GM21423 (cell line): ENCODE measurements around the gene TLE6.
"Not testable (repeated sequence)": the region's sequence is repeated elsewhere in the genome, so short reads cannot be mapped to it uniquely, and the experiment has no call there.

Experiments
- ATAC-seq: cut with Tn5 transposase; IDR thresholded peaks from one replicate; pipeline ENCODE4 v1.9.1; 2021; ENCODE audit warnings: mild to moderate bottlenecking, moderate library complexity; ENCODE audit not compliant: unreplicated experiment

Gene TLE6

GRCh38 chr19:2977001-2977745 lies at the start of gene TLE6:
TLE6 (plus strand) TSS chr19:2977564; CDS start chr19:2978234, 670 bp downstream.
- ATAC-seq = peak; percentile 93

DNA sequence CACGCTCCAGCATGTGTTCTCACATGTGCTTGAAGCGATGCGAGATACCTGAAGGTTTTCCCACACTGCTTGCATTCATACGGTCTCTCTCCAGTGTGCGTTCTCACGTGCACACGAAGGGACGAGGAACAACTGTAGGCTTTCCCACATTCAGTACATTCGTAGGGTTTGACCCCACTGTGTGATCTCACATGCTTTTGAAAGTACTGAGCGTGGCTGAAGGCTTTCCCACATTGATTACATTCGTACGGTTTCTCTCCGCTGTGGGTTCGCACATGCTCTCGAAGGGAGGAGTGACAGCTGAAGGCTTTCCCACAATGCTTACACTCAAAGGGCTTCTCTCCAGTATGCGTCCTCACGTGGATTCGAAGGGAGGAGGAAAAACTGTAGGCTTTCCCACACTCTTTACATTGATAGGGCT lies 43.9 kb upstream of the TLE6 start:
- ATAC-seq = no peak

GRCh38 chr19:2935863-2936262 lies 41.5 kb upstream of the TLE6 start:
- ATAC-seq = not testable (repeated sequence)

DNA sequence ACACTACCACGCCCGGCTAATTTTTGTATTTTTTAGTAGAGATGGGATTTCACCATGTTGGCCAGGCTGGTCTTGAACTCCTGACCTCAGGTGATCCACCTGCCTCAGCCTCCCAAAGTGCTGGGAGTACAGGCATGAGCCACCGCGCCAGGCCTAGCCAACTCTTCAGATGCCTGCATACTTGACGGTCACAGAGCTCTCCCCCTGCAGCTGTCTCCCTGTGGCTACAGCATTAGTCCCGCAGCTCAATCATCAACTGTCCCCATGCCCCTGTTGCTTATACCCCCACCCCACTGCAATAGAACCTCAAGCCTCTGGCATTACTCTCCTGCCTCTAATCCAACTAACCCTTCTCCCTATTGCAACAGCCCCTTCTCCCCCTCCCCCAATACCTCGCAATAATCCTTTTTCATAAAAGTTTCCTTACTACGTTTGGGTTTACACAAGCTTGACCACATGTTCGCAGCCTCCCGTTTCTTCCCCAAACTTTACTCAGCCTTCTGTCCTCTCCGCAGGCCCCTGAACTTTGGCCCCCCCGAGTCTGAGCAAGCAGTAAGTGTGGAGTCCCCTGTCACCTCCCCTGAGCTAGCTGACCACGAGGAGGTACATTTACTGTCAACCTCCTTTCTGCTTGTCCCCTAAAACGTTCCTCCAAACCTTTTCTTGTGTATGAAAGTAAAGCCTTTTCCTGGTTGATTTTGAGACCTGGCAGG lies 34.3 kb upstream of the TLE6 start:
- ATAC-seq = no peak

DNA sequence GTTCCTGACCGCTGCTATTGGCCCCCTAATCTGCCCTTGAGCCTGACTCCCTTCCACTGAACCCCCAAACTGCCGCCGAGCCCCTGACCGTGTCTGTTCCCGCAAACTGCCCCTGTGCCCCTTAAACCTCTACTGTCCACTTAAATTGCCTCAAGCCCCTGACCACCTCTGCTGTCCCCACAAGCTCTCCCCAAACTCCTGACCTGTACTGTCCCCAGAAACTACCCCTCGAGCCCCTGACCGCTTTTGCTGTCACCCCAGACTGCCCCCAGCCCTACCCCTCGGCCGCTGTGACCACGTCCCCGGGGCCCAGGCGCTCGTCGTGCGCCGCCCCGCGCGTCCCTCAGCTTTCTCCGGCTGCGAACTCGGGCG lies 33.0 kb upstream of the TLE6 start:
- ATAC-seq = no peak

GRCh38 chr19:2944775-2945574 lies 32.4 kb upstream of the TLE6 start, which contains the start of gene ZNF77:
ZNF77 (minus strand) TSS chr19:2944971; CDS start chr19:2944840, 131 bp downstream.
- peak; percentile 91 for ATAC-seq

DNA sequence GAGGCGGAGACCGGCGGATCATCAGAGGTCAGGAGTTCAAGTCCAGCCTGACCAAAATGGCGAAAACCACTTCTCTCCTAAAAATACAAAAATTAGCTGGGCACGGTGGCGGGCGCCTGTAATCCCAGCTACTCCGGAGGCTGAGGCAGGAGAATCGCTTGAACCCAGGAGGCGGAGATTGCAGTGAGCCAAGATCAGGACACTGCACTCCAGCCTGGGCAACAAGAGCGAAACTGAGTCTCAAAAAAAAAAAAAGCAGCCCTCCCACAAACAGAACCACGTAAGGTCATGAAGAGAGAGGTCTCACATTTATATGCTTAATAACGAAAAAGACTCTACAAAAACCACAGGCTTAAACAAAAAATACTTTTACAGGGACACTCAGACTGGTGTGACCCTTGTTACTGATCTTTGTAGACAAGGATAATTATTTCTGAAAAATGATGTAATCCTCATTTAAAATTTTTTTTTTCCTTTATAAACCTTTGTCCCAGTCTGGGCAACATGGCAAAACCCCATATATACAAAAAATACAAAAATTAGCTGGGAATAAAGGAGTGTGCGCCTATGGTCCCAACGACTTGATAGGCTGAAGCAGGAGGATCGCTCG lies 31.7 kb upstream of the TLE6 start:
- ATAC-seq = no peak

DNA sequence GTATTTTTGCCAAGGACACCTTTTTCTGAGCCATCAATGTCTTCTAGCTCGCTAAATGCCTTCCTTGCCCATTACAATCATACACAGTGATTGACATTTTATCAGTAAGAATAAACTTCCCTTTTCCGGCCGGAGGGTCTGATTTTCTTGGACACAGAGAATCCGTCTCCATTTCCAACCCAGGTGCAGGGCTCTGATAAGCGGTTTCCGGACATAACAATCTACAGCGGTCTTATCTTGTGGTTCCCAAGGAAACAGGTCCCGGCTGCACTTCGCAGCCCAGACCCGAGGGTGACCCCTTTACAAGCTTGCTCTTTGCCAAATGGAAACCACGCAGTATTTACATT lies 27.5 kb upstream of the TLE6 start:
- ATAC-seq = no peak

- peak; percentile 92 for ATAC-seq
Measured at GRCh38 chr19:2950286-2951124, 26.9 kb upstream of the TLE6 start.

- ATAC-seq = no peak
Measured at GRCh38 chr19:2952953-2953481, 24.3 kb upstream of the TLE6 start.

DNA sequence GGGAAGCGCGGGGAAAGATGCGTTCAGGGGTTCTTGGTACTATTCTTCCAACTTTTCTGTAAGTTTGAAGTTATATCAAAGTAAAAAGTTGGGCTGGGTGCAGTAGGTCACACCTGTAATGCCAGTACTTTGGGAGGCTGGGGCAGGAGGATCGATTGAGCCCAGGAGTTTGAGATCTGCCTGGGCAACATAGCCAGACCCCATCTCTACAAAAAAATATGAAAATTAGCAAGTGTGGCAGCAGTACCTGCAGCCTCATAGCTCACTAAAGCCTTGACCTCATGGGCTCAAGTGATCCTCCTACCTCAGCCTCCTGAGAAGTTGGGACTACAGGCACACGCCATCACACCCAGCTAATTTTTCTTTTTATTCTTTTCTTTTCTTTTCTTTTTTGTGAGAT lies 20.2 kb upstream of the TLE6 start:
- no peak for ATAC-seq

- ATAC-seq = no peak
Measured at GRCh38 chr19:2960120-2960519, 17.2 kb upstream of the TLE6 start.

GRCh38 chr19:2962018-2962670 lies 15.2 kb upstream of the TLE6 start:
- ATAC-seq = no peak

DNA sequence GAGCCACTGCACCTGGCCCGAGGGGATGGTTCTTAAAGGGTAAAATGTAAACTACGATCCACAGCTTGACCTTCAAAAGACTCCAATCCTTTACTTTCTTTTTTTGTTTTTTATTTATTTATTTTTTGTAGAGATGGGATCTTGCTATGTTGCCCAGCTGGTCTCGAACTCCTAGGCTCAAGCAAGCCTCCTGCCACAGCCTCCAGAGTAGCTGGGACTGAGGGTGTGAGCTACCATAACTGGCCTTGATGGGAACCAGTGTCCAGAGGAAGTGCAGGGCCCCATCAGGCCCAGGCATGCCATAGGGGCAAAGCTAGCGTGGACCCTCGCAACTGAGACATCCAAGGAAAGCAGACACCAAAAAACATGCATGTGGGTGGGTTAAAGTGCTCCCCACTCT lies 14.2 kb upstream of the TLE6 start:
- ATAC-seq = no peak

GRCh38 chr19:2963631-2964030 lies 13.7 kb upstream of the TLE6 start:
- not testable (repeated sequence) for ATAC-seq

GRCh38 chr19:2964874-2965273 lies 12.5 kb upstream of the TLE6 start:
- ATAC-seq = no peak

- ATAC-seq = no peak
Measured at GRCh38 chr19:2967972-2968371, 9.4 kb upstream of the TLE6 start.

GRCh38 chr19:2969104-2969504 lies 8.3 kb upstream of the TLE6 start:
- ATAC-seq = no peak

- ATAC-seq = no peak
Measured at GRCh38 chr19:2970201-2970835, 7.0 kb upstream of the TLE6 start.
